Fibroblast of skin of scalp (primary cell): ENCODE results near the gene TKT. TPM values are rescaled to one million over a fixed set of nuclear protein-coding genes. Genes with fewer than 3 reads are reported as not detected.
"Not testable (repeated sequence)": the region's sequence is repeated elsewhere in the genome, so short reads cannot be mapped to it uniquely, and the experiment has no call there.

Experiments
- DNase-seq: peaks from one replicate; pipeline ENCODE4 v3.0.0-alpha.2; 2013
- polyA plus RNA-seq, 2 experiments: library from polyadenylated mRNA; unstranded; fragments of 120-200 nt; gene quantifications; one replicate each; pipeline ENCODE4 v1.2.1, GENCODE V29; 2013; ENCODE audit not compliant: insufficient read length in 2 of 2

The TKT gene, protein sequence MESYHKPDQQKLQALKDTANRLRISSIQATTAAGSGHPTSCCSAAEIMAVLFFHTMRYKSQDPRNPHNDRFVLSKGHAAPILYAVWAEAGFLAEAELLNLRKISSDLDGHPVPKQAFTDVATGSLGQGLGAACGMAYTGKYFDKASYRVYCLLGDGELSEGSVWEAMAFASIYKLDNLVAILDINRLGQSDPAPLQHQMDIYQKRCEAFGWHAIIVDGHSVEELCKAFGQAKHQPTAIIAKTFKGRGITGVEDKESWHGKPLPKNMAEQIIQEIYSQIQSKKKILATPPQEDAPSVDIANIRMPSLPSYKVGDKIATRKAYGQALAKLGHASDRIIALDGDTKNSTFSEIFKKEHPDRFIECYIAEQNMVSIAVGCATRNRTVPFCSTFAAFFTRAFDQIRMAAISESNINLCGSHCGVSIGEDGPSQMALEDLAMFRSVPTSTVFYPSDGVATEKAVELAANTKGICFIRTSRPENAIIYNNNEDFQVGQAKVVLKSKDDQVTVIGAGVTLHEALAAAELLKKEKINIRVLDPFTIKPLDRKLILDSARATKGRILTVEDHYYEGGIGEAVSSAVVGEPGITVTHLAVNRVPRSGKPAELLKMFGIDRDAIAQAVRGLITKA
- polyA plus RNA-seq (2013, experiment 1 of 2; ENCODE audit: insufficient read length) = 319 TPM
- 293 TPM for polyA plus RNA-seq (2013, experiment 2 of 2; ENCODE audit: insufficient read length)

DNA sequence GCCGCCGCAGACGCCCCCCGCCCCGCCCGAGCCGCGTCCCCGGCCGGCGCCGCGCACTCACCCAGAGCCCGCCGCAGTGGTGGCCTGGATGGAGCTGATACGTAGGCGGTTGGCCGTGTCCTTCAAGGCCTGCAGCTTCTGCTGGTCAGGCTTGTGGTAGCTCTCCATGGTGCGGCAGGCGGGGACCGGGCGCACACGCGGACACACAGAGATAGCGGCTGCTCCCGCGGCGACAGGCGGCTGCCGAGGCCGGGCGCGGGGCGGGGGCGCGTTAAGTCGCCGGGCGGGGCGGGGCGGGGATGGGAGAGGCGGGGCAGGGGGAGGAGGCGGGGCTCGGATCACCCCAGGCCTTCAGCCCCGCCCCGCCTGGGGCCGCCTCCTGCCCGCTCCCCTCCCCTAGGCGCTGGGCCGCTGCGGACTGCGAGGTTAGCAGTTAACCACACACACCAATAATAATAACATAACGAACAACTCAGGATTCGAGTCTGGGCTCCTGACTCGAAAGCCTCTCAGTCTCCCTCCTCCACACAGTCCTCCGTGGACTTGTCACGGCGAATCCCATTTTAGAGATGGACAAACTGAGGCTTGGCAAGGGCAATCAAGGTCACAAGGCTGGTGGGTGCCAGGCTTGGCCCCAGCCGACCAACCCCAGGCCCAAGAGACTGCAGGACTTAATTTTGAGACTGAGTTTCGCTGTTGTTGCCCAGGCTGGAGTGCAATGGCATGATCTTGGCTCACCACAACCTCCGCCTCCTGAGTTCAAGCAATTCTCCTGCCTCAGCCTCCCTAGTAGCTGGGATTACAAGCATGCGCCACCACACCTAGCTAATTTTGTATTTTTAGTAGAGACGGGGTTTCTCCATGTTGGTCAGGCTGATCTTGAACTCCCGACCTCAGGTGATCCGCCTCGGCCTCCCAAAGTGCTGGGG is at the start of gene TKT:
Gene TKT, minus strand, starts transcription at position 248 of the 929 bp plus-strand sequence. Its CDS starts 80 bp downstream, at position 168.
- peak; percentile 89 for DNase-seq

DNA sequence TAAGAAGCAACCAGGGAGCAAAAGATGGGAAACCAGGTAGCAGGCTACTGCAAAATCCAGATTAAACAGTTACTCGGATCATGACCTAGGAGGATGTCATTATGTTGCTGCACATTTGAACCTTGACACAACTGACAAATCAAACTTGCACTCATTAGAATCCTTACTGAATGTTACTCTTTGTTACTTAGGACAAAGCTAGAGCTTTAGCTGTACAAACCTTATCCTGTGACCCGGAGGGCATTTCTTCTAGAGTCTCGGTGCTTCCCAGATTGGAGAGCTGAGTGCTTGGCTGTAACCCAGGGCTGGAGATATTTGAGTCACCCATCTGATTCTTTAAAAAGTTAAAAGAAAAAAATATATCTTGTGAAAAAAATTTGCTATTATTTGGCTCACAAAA is 48.1 kb upstream of the TKT start:
- DNase-seq = no peak

DNA sequence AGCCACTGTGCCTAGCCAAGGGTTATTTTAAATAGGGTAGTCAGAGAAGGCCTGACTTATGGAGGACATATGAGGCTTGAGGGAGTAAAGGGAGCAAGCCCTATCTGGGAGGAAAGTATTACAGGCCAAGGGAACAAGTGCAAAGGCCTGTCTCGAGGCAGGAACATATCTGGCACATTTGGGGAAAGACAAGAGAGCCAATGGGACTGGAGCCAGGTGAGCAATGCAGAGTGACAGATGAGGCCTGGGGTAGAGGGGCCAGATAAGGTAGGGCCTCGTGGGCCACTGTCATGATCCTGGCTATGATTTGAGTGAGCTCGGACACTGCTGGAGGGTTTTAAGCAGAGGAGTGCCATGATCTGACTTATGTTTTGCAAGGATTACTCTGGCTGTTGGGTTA is 47.7 kb upstream of the TKT start:
- DNase-seq = no peak

DNA sequence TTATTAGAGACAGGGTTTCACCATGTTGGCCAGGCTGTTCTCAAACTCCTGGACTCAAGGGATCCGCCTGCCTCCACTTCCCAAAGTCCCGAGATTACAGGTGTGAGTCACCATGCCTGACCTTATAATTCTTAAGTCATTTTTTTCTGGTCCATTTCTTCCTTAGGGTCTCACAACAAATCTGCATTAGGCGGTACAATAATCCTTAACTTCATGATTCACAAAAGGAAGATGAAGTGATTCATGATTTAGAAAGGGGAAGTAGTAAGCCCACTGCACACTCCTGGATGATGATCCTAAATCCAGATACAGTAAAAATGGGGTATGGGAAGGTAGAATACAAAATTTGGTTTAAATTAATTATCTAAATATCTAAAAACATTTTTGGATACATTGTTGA is 45.0 kb upstream of the TKT start:
- DNase-seq = no peak

DNA sequence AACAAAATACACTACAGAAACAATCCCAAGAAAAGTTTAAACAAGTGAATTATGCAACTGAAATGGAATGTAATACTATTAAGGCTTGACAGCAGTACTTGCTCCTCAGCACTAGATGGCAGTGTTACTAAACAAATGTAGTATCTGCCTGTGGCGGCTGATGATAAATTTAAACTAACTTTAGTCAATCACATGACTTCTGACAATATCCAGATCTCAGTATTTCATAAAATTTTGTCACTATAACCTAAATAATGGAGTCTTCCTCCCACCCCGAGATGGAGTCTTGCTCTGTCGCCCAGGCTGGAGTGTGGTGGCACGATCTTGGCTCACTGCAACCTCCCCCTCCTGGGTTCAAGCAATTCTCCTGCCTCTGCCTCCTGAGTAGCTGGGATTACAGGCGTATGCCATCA is 43.8 kb upstream of the TKT start:
- DNase-seq = peak; percentile 61

DNA sequence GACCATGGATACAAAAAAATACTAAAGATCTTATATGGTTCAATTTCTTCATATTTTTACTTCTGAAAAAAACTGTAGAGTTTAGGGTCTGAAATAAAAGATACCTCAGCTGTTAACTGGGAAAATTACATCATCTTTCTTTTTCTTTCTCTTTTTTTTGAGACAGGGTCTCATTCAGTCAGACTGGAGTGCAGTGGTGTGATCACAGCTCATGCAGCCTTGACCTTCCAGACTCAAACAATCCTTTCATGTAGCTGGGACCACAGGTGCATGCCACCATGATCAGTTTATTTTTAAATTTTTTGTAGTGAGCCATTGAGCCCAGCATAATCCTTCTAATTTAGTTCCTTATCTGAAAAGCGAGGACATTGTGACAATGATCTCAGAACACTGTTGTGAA is 39.6 kb upstream of the TKT start:
- DNase-seq = no peak

DNA sequence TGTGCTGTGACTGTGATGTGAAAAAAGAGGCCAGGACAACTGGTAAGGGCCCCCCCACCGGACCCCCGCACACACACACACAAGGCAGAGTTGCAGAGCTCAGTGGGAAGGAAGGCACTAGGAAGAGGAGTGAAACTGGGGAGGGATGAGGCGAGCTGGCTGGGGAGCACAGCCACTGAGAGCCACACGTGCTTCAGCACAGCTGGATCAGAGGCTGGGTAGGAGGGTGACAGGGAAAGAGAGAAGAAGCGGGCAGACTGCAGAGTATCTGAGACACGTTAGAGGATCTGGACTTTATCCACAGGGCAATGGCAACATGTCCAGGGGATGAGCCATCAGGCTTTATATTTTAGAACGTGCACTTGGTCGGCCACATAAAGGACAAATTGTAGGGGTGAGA is 38.0 kb upstream of the TKT start:
- no peak for DNase-seq

DNA sequence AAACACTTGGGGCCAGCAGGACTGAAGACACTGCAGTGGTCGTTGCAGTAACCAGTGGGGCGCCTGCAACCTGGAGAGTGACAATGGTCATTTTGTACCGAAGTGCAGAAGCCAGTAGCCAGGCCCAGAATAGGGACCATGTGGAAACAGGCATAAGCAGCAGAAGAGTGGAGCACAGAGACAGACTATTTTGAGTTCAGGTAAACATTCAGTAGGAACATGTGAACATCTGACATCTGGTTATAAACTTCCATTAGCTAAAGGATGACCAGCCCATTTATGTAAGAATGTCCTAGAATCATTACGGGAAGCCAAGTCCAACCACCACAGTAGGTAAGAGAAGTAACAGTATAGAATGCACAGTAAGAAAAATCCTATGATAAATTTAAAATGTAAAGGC is 32.4 kb upstream of the TKT start:
- DNase-seq = no peak

DNA sequence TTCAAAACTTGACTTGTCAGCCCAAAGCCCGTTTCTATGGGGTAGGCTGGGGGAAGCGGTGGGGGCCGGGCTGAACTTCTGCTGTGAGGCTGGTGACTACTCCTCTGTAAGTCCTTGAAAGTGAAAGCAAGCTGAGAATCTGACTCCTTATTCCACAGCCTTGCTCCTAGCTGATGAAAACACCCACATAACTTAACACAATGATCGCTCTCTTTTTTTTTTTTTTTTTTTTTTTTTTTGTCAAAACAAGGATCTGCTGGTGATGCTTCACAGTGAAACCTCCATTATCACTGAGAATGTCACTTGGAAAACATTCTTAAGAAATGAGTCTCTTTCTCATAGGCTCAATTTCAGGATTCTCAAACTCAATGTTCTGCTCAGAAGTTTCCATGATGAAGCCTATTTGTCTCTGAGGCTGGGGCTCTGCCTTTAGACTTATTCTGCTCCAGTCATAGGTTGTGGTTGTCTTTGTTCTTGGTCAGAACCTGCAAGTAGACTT is 31.4 kb upstream of the TKT start:
- peak; percentile 75 for DNase-seq

DNA sequence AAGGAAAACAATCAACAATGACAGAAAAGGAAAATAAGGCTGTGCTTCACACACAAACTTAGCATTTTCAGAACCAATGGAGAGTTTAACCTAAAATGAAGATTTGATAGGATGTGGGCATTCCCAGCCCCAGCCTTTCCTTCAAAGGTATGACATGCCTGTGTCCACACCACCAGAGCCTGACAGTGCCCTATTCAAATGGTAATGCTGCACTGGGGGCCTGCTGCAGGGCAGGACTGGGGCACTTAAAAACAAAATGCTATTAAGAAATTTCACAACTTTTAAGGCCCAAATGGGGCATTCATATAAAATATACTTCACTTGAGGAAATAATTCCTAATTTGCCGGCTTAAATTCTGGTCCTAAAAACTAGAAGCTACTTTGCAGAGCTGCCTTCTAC is 30.9 kb upstream of the TKT start:
- no peak for DNase-seq

DNA sequence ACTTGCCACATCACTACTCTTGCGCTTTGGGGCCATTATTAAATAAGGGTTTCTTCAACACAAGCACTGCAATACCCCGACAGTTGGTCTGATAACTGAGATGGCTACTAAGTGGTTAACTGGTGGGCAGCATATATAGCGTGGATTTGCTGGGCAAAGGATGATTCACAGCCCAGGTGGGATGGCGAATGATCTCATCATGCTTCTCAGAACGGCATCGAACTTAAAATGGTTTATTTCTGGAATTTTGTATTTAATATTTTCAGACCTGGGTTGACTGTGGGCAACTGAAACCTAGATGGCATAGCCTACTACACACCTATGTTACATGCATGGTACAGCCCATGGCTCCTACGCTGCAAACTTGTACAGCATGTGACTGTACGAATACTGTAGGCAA is 26.8 kb upstream of the TKT start:
- no peak for DNase-seq

DNA sequence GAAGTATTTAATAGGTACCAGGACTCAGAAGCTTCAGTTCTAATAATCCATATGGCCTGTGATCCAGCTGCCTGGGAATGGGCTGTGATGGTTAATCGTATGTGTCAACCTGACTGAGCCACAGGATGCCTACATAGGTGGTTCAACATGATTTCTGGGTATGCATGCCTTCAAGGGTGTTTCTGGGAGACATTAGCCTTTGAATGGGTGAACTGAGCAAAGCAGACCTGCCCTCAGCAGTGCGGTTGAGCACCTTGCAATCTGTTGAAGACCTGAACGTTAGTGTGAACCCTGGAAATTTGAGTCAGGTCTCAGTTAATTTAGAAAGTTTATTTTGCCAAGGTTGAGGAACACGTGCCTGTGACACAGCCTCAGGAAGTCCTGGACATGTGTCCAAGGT is 22.8 kb upstream of the TKT start:
- DNase-seq = no peak

DNA sequence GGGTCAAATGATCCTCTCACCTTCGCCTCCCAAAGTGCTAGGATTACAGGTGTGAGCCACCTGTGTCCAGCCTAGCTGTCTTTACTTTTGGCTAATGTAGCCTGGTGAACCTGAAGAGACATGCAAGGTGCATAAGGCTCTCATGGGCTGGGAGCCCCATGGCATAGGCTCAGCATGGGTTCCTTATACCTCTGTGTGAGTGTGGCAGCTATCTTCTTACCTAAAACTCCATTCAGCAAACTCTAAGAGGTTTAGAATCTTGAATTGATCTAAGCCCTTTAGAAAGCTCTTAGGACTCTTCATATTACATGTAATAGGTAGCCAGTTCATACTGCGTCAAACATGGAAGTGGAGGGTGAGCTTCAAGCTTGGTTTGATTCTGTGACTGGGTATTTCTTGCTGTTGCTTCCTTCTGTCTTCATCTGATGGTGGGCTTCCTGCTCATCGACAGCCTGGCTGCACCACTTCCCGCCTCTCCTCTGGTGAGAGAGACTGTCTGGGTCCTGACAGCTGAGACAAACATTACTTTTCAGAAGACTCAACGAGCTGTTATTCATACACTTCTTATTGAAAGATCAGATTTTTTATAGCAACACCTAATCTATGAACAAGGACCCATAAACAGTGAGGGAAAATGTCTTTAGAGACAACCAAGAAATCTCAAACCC is 19.2 kb upstream of the TKT start:
- DNase-seq = no peak

DNA sequence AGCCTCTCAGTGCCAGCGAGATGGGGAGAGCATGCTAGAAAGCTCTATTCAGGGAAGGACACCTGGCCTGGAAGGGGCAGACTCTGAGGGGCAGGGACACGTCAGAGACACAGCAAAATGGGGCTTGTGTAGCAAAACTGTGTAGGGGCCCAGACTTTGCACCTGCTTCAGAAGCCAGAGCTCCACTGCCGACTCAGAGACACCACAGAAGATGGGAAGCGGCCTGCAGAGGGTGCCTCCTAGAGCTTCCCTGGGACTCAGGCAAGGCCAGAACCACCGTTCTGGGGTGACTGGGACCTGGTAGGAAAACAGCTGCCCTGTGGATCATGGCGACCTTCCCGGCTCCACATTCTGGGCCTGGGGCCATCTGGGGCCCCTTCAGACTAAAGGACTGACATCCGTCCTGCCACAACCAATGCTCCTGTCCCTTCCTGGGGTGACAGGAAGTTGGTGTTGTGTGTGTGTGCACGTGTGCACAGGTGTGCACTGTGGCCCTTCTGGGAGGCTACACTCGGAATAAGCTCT is 17.4 kb upstream of the TKT start:
- DNase-seq = no peak

DNA sequence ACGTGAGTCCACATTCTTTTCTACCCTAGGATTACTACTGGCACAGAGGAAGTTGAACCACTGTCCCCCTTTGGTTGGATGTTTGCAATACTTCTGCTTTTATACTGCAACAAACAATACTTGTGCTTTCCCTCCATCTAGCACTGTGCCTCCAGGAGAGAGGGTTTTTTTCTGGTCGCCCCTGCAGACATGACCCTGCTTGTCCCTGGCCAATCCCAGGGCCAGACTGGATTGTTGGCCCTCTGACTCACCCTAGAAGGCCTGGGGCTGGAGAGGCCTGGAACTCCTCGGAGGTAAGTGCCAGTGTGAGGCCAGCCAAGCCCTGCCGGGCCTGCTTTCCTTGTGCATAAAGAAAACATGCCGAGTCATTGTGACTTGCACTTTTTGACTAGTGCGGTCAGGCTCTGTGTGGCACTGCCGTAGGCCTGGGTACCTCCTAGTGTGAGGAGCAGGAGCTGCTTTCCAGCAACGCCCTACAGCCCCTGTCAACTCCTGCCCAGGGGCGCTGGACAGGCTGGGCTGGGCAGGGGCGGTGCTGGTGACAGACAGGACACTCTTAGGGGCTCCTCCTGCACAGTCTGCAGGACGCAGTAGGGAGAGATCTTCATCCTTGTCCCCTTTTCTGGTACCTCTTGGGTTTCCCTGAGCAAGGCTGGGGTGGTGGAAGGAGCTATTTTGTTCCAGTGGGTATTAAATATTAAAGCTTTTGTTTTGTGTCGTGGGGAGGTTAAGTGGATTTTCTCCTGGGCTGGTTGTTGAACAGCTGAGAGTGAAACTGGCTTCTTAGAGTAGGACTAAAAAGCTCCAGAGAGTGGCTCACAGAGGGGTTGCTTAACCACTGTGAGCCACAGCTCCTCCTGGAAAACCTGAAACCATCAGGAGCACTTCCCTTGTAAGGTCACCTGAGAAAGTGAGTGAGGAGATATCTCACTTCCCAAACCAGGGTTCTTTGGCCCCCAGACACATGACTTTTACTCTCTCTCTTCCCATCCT is 14.4 kb upstream of the TKT start:
- DNase-seq = peak; percentile 99

DNA sequence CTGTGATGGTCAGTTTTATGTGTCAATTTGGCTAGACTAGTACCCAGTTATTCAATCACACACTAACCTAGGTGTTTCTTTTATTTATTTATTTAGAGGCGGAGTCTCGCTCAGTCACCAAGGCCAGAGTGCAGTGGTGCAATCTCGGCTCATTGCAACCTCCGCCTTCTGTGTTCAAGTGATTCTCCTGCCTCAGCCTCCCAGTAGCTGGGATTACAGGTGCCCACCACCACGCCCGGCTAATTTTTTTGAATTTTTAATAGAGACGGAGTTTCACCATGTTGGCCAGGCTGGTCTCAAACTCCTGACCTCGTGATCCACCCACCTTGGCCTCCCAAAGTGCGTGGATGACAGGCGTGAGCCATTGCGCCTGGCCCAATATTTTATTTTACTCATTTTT is 13.4 kb upstream of the TKT start:
- not testable (repeated sequence) for DNase-seq

DNA sequence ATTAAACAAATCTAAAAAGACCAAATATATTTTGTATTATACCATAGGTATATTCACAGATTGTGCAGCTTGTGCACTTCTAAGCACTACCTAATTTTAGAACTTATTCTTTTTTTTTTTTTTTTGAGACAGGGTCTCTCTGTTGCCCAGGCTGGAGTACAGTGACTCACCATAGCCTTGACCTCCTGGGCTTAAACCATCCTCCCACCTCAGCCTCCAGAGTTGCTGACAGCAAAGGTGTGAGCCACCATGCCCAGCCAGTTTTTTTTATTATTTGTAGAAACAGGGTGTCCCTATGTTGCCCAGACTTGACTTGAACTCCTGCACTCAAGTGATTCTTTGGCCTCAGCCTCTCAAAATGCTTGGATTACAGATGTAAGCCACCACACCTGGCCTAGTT is 11.9 kb upstream of the TKT start:
- DNase-seq = no peak

DNA sequence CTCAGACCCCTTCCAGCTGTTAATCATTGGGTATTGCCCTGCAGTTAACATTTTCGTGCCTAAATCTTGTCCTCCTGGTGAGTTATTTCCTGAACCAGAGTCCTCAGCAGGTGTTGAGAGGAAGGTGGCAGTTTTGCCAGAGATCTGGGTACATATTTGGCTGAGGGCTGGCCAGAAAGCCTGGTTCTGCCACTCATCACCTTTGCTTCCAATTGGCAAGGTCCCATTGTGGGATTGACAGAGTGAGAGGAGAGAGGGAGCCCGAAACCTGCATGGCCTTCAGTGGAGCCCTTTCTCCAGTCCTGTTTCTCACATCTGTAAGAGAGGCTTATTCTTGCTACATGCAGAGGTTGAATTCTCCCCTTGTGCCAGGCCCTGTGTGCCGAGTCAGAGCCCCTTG is 8.9 kb upstream of the TKT start:
- no peak for DNase-seq

DNA sequence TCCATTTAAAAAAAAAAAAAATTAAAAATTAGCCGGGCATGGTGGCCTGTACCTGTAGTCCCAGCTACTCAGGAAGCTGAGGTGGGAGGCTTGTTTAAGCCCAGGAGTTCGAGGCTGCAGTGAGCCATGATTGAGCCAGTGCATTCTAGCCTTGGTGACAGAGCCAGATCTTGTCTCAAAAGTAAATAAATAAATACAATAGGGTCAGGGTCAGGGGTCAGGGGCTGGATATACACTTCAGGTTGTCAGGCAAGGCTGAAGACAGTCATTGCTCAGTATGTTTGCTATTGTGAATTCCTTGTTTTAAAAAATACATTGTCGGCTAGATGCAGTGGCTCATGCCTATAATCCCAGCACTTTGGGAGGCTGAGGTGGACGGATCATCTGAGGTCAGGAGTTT is 8.1 kb upstream of the TKT start:
- no peak for DNase-seq

DNA sequence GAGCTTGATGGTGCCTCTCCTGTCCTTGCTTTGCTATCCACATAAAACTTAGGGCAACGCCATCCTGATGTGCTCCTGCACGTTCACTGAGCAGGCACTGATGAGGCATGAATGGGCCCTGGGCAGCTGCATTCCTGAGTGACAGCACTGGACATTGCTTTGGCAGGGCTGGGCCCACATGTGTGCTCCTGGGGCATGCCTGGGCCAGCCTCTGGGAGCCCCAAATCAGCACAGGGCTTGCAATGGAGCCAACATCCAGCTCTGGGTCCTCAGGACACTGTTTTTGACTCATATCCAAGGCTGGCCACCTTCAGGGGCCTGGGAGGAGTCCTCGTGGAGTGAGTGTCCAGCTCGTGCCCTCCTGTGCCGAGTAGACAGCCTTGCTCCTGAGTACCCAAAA is 5.9 kb upstream of the TKT start:
- DNase-seq = no peak

DNA sequence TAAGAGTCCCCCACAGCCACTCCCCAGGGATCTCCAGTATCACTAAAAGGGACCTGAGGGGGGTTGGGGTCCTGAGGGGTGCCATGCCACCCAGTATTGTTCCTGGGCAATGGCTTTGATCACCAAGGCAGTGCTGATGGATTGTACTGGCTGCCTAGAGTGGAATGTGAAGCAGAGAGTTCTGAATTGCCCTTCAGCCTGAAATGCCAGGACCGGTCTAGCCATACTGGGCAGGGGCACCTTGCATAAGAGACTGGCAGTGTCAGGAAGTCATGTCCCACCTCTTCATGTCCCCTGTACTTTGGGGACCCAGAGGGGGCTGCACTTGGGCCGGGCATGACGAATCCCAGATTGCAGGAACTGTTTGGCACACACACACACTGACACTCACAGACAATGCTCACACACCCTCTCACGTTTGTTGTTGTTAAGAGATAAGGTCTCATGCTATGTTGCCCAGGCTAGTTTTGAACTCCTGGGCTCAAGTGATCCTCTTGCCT is 4.5 kb upstream of the TKT start:
- DNase-seq = no peak
